ENCODE measurements around the gene MRPL58. TPM values are rescaled to one million over a fixed set of nuclear protein-coding genes. Genes with fewer than 3 reads are reported as not detected.

The MRPL58 gene
- total RNA-seq, 1 donor from 2014 or later: 22.6 TPM

DNA sequence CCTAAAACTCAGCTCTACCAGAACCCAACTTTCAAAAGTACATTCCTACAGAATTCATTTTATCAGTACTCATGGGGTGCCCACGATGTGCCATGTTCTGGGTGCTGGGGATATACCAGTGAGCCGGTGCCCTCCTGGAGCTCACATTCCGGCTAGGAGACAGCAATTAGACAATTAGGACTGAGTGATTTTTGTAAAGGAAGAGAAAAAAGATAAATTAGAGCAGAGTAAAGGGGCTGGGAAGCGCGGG is 449 bp upstream of the MRPL58 start:
- H3K9me3 Mint-ChIP-seq: no peaks in the 10 kb centered on the region
- H3K27me3 Mint-ChIP-seq (ENCODE audit: low read depth): no peaks in the 10 kb centered on the region
- H3K36me3 Mint-ChIP-seq: peaks cover 10% of the 10 kb centered on the region
- H3K4me1 Mint-ChIP-seq: peaks cover 32% of the 10 kb centered on the region
- peak overlapping the region; percentile 98 for H3K27ac Mint-ChIP-seq
- TF ChIP-seq CTCF (IDR thresholded peaks at IDR 0.05; ENCODE audit: unreplicated experiment): no peak
- no peak for DNase-seq (ENCODE audit: low spot score in 2 of 2, unreplicated experiment in 2 of 2)
- H3K4me3 Mint-ChIP-seq: peak overlapping the region; percentile 94

- DNase-seq (ENCODE audit: low spot score in 2 of 2, unreplicated experiment in 2 of 2): no peak
- Mint-ChIP-seq H3K27me3 (ENCODE audit: low read depth) (no peaks in the 10 kb centered on the region), H3K4me3 (peak overlapping the region; percentile 94), H3K4me1 (peaks cover 32% of the 10 kb centered on the region), H3K27ac (peak overlapping the region; percentile 98), H3K9me3 (no peaks in the 10 kb centered on the region), H3K36me3 (peaks cover 12% of the 10 kb centered on the region)
- TF ChIP-seq CTCF (IDR thresholded peaks at IDR 0.05; ENCODE audit: unreplicated experiment): no peak
These were observed 656 bp downstream of the MRPL58 start for GRCh38 chr17:75013092-75013559.

DNA sequence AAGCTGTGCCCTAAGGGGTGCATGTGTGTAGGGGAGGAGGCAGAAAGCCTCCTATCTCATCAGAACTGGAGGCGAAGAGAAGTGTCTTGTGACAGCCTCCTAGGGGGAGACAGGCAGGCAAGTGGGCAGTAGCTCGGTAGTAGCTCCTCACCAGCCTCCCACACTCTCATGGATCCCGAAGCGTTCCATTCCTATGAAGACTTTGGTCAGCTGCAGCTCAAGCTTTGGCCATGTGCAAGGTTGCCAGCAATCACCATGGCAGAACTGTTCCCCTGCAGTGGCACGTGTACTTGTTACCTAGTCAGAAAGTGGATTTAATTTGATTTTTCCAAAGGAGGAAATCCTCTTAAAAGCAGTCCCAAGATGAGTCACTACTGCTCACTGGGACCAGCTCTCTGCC is 6.7 kb downstream of the MRPL58 start:
- Mint-ChIP-seq H3K36me3 (peaks cover 34% of the 10 kb centered on the region), H3K4me1 (peaks cover 15% of the 10 kb centered on the region), H3K27me3 (ENCODE audit: low read depth) (no peaks in the 10 kb centered on the region), H3K4me3 (no peak overlapping the region), H3K27ac (no peak overlapping the region), H3K9me3 (no peaks in the 10 kb centered on the region)
- DNase-seq (ENCODE audit: low spot score in 2 of 2, unreplicated experiment in 2 of 2): no peak
- no peak for TF ChIP-seq CTCF (IDR thresholded peaks at IDR 0.05; ENCODE audit: unreplicated experiment)

DNA sequence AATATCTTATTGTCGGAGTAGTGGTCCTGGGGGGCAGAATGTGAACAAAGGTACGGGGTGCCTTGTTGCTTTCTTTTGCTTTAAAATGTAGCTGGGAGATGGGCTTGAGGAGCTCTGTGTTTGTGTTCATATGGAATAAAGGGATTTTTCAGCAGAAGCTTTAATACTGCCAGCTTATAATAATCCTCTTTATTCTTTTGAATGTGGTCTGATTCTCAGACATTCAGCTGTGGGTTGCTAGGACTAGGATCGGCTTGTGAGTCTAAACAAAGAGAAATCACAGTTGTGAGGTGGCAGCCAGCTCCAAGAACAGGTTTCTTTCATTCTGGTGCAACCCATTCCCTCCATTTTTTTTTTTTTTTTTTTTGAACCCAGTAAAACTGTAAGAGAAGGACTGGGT is 7.2 kb downstream of the MRPL58 start:
- DNase-seq (ENCODE audit: low spot score in 2 of 2, unreplicated experiment in 2 of 2): no peak
- no peak overlapping the region for H3K4me3 Mint-ChIP-seq
- H3K4me1 Mint-ChIP-seq: peaks cover 15% of the 10 kb centered on the region
- peak overlapping the region; percentile 80 for H3K27ac Mint-ChIP-seq
- TF ChIP-seq CTCF (IDR thresholded peaks at IDR 0.05; ENCODE audit: unreplicated experiment): no peak
- no peaks in the 10 kb centered on the region for H3K9me3 Mint-ChIP-seq
- no peaks in the 10 kb centered on the region for H3K27me3 Mint-ChIP-seq (ENCODE audit: low read depth)
- H3K36me3 Mint-ChIP-seq: peaks cover 34% of the 10 kb centered on the region

DNA sequence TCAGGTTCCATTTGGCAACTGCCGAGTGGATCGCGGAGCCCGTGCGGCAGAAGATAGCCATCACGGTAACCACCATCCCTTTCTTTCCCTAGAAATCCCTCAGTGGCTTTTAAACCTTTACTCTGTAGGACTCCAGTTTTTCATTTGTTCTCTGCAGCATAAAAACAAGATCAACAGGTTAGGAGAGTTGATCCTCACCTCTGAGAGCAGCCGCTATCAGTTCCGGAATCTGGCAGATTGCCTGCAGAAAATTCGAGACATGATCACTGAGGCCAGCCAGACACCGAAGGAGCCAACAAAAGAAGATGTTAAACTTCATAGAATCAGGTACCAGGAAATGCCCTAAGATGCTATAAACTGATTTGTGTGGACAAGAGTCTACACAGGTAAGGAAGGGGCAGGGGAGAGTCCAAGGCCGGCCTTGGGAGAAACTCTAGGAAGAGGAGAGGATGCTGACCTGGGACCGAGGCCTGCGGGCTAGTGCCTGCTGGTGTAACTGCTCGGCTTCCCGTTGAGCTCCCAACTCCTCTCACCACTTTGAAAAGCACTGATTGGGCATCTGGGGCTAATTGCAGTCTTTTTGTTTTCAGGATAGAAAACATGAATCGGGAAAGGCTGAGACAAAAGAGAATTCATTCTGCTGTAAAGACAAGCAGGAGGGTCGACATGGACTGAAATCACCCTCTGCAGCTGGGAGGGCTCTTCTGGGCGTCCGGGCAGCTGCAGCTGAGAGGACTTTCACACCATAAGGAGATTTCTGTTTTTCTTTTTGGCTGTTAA is 8.1 kb downstream of the MRPL58 start:
- peak overlapping the region; percentile 85 for H3K27ac Mint-ChIP-seq
- peaks cover 15% of the 10 kb centered on the region for H3K4me1 Mint-ChIP-seq
- no peaks in the 10 kb centered on the region for H3K9me3 Mint-ChIP-seq
- no peaks in the 10 kb centered on the region for H3K27me3 Mint-ChIP-seq (ENCODE audit: low read depth)
- no peak overlapping the region for H3K4me3 Mint-ChIP-seq
- H3K36me3 Mint-ChIP-seq: peaks cover 35% of the 10 kb centered on the region
- no peak for DNase-seq (ENCODE audit: low spot score in 2 of 2, unreplicated experiment in 2 of 2)
- no peak for TF ChIP-seq CTCF (IDR thresholded peaks at IDR 0.05; ENCODE audit: unreplicated experiment)
